Trophoblast cell (in vitro differentiated cells and primary cell): Measurements from ENCODE around the gene EIF4E3.

ENCODE experiments used
- DNase-seq, 2 donors: peaks; one replicate each; pipeline ENCODE4 v3.0.0-alpha.2; 2016
- H2AFZ ChIP-seq: 2 replicates; pipeline ENCODE4 v1.6.1; 2013; ENCODE audit warnings: low read length, moderate library complexity, mild to moderate bottlenecking; ENCODE audit not compliant: insufficient read depth, poor library complexity
- H2AK5ac ChIP-seq: 2 replicates; pipeline ENCODE4 v1.6.1; 2013; ENCODE audit warnings: mild to moderate bottlenecking, low read length
- H2BK120ac ChIP-seq: 2 replicates; pipeline ENCODE4 v1.6.1; 2013; ENCODE audit warnings: low read length, mild to moderate bottlenecking, moderate library complexity; ENCODE audit not compliant: insufficient read depth, poor library complexity
- H2BK12ac ChIP-seq: 2 replicates; pipeline ENCODE4 v1.6.1; 2013; ENCODE audit warnings: mild to moderate bottlenecking, low read length, moderate library complexity
- H2BK5ac ChIP-seq: 2 replicates; pipeline ENCODE4 v1.6.1; 2013; ENCODE audit warnings: low read length, low read depth, moderate library complexity, mild to moderate bottlenecking; ENCODE audit not compliant: poor library complexity
- H3K14ac ChIP-seq: 2 replicates; pipeline ENCODE4 v1.6.1; 2013; ENCODE audit warnings: mild to moderate bottlenecking, low read length
- H3K18ac ChIP-seq: 2 replicates; pipeline ENCODE4 v1.6.1; 2013; ENCODE audit warnings: mild to moderate bottlenecking, low read length
- H3K23ac ChIP-seq: 2 replicates; pipeline ENCODE4 v1.6.1; 2013; ENCODE audit warnings: low read length
- H3K27ac ChIP-seq: 2 replicates; pipeline ENCODE4 v1.5.1; 2013; ENCODE audit warnings: low read depth, mild to moderate bottlenecking, inconsistent platforms, low read length, moderate library complexity
- H3K27me3 ChIP-seq: 2 replicates; pipeline ENCODE4 v1.6.1; 2013; ENCODE audit warnings: inconsistent platforms, mild to moderate bottlenecking, low read length, moderate library complexity; ENCODE audit not compliant: insufficient read depth
- H3K36me3 ChIP-seq, 2 experiments: 1 replicate in 1 of 2; 2 replicates in 1 of 2; pipeline ENCODE4 v1.6.1; 2013; ENCODE audit warnings: low read length in 2 of 2, mild to moderate bottlenecking in 2 of 2, moderate library complexity in 1 of 2; ENCODE audit not compliant: insufficient read depth in 2 of 2, control insufficient read depth in 1 of 2
- H3K4ac ChIP-seq: 2 replicates; pipeline ENCODE4 v1.6.1; 2013; ENCODE audit warnings: low read depth, mild to moderate bottlenecking, low read length, moderate library complexity
- H3K4me1 ChIP-seq, 2 experiments: 1 replicate in 1 of 2; 2 replicates in 1 of 2; pipeline ENCODE4 v1.6.1; 2013; ENCODE audit warnings: low read length in 2 of 2, mild to moderate bottlenecking in 2 of 2, moderate library complexity in 1 of 2; ENCODE audit not compliant: insufficient read depth in 2 of 2, control insufficient read depth in 1 of 2
- H3K4me2 ChIP-seq: 2 replicates; pipeline ENCODE4 v1.6.1; 2013; ENCODE audit warnings: inconsistent platforms, mild to moderate bottlenecking, low read length, moderate library complexity
- H3K4me3 ChIP-seq: 2 replicates; pipeline ENCODE4 v1.5.1; 2013; ENCODE audit warnings: mild to moderate bottlenecking, low read depth, low read length, inconsistent platforms
- H3K79me1 ChIP-seq: one replicate; pipeline ENCODE4 v1.6.1; 2013; ENCODE audit warnings: low read length
- H3K79me2 ChIP-seq: 2 replicates; pipeline ENCODE4 v1.6.1; 2013; ENCODE audit warnings: low read length, mild to moderate bottlenecking; ENCODE audit not compliant: control insufficient read depth, insufficient read depth, poor library complexity
- H3K9ac ChIP-seq: 2 replicates; pipeline ENCODE4 v1.6.1; 2013; ENCODE audit warnings: mild to moderate bottlenecking, low read length
- H3K9me3 ChIP-seq: 2 replicates; pipeline ENCODE4 v1.6.1; 2013; ENCODE audit warnings: low read depth, mild to moderate bottlenecking, control low read depth, inconsistent platforms, low read length; ENCODE audit not compliant: insufficient read depth
- H4K12ac ChIP-seq: 2 replicates; pipeline ENCODE4 v1.6.1; 2013; ENCODE audit warnings: low read depth, mild to moderate bottlenecking, low read length, moderate library complexity
- H4K8ac ChIP-seq: 2 replicates; pipeline ENCODE4 v1.6.1; 2013; ENCODE audit warnings: low read depth, mild to moderate bottlenecking, low read length, moderate library complexity
- H4K91ac ChIP-seq: one replicate; pipeline ENCODE4 v1.6.1; 2013; ENCODE audit warnings: low read depth, mild to moderate bottlenecking, low read length, moderate library complexity
- WGBS: extraction: QIAGEN DNeasy Blood & Tissue Kit; methylation state at CpG from one replicate; pipeline ENCODE4 v1.1.7; 2013; ENCODE audit warnings: missing lambda C conversion rate; ENCODE audit not compliant: insufficient read length, insufficient coverage; ENCODE audit errors: extremely low coverage; 5-methylcytosine and 5-hydroxymethylcytosine counted together

Gene EIF4E3

DNA sequence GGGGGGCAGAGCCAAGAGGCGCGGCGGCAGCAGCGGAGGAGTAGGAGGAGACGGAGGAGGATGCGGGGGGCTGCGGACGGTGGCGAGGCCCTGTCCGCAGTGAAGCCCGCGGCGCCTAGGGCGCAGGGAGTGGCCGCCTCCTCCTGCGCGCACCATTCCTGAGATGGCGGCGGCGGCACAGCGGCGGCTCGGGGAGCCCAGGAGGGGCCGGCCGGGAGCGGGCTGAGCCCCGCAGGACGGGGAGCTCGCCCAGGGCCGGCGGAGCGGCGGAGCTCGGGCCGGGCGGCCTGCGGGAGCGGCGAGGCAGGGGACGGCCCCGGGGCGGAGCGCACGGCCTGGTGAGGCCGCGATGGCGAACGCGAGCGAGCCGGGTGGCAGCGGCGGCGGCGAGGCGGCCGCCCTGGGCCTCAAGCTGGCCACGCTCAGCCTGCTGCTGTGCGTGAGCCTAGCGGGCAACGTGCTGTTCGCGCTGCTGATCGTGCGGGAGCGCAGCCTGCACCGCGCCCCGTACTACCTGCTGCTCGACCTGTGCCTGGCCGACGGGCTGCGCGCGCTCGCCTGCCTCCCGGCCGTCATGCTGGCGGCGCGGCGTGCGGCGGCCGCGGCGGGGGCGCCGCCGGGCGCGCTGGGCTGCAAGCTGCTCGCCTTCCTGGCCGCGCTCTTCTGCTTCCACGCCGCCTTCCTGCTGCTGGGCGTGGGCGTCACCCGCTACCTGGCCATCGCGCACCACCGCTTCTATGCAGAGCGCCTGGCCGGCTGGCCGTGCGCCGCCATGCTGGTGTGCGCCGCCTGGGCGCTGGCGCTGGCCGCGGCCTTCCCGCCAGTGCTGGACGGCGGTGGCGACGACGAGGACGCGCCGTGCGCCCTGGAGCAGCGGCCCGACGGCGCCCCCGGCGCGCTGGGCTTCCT is 28.8 kb upstream of the EIF4E3 start, which contains the start of gene GPR27:
Gene GPR27, plus strand, starts transcription at position 155 of the 909 bp plus-strand sequence. Its CDS starts 195 bp downstream, at position 350.
- Histone ChIP-seq H4K8ac (no peak within 1 kb of the TSS), H3K4ac (no peak within 1 kb of the TSS), H3K27me3 (peaks cover 40% of the 10 kb centered on the region), H2AK5ac (no peak within 1 kb of the TSS), H3K36me3 (no peaks in the 10 kb centered on the region), H2BK12ac (no peak within 1 kb of the TSS), H3K79me1 (no peaks in the 10 kb centered on the region), H4K12ac (no peak within 1 kb of the TSS), H3K14ac (no peak within 1 kb of the TSS), H3K18ac (no peak within 1 kb of the TSS), H3K79me2 (no peaks in the 10 kb centered on the region), H3K9me3 (peaks cover 6% of the 10 kb centered on the region), H2BK120ac (no peak within 1 kb of the TSS), H3K4me3 (peak within 1 kb of the TSS; percentile 80), H3K4me1 (peaks cover 0 to 7% of the 10 kb centered on the region in 2 experiments), H3K4me2 (peak within 1 kb of the TSS; percentile 98), H2BK5ac (no peak within 1 kb of the TSS), H3K23ac (no peak within 1 kb of the TSS), H4K91ac (no peak within 1 kb of the TSS), H3K9ac (no peak within 1 kb of the TSS), H3K27ac (no peak within 1 kb of the TSS), H2AFZ (peak within 1 kb of the TSS; percentile 55)
- no CpG with 5 or more reads among the region's 131 CpGs for WGBS
- DNase-seq: peak; percentile 1 to 49

DNA sequence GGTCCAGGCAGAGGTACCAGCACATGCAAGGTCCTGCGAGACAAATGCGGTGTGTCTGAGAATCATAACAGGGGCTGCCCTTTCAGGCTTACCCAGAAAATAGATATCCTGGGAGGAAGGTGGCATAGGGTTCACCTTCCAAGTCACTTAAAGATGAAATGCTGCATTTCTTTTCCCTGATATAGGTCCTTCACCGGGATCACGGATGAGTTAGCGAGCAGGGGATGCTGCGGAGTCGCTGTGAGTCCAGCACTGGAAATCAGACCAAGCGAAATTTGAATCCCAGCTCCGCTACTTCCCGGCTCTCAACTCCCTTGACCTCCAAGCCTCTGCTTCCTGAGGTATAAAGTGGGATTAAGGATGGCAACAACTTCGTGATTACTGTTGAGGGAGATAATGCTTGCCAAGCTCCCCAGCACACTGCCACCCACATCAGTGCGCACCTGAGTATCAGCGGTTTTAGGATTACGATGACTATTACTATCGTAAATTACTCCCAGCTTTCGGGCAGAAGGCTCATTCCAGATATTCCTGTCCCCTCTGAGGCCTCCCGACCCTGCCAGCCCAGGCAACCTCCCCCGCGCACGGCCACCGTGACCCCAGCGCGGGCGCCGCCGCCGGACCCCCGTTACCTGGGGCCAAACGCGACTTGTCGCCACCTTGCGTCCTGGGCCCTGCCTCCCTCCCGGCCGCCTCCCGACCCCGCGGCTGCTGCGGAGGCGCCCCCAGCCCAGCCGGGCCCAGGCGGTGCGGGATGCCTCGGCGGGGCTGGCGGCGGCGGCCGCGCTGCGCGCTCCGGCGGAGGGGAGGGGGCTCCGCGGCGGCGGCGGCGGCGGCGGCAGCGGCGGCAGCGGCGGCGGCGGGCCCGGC is 27.9 kb upstream of the EIF4E3 start:
- Histone ChIP-seq H3K23ac (no peak overlapping the region), H3K18ac (no peak overlapping the region), H4K91ac (no peak overlapping the region), H3K4ac (no peak overlapping the region), H2AFZ (peak overlapping the region; percentile 39), H2AK5ac (no peak overlapping the region), H4K8ac (no peak overlapping the region), H3K9ac (no peak overlapping the region), H2BK12ac (no peak overlapping the region), H3K9me3 (peaks cover 6% of the 10 kb centered on the region), H2BK120ac (no peak overlapping the region), H3K4me2 (peak overlapping the region; percentile 98), H3K14ac (no peak overlapping the region), H3K27ac (no peak overlapping the region), H2BK5ac (no peak overlapping the region), H3K4me3 (peak overlapping the region; percentile 80), H3K79me1 (no peaks in the 10 kb centered on the region), H3K79me2 (no peaks in the 10 kb centered on the region), H3K36me3 (no peaks in the 10 kb centered on the region), H4K12ac (no peak overlapping the region), H3K27me3 (peaks cover 40% of the 10 kb centered on the region), H3K4me1 (peaks cover 0 to 7% of the 10 kb centered on the region in 2 experiments)
- no CpG with 5 or more reads among the region's 68 CpGs for WGBS
- DNase-seq: no peak

DNA sequence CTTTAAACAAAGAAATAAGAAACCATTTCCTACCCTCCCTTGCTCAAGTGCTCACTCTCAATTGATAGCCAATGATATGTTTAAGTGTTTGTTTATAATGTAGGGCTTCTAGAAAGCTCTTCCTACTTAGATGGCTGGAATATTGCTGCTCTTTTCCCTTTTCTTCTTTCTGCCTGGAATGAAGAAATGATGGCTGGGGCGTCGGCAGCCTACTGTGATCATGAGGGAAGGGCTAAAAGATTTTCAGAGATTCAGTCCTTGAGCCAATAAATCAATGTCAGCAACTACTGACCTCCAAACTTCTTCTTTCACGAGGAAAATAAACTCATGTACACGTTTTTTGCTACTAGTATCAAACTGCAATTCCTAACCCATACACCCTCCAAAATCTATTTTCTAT is 26.4 kb upstream of the EIF4E3 start:
- Histone ChIP-seq H4K12ac (no peak overlapping the region), H3K4me1 (peaks cover 0 to 7% of the 10 kb centered on the region in 2 experiments), H3K36me3 (no peaks in the 10 kb centered on the region), H3K27ac (no peak overlapping the region), H3K14ac (no peak overlapping the region), H3K9me3 (peaks cover 6% of the 10 kb centered on the region), H3K4me2 (no peak overlapping the region), H3K4ac (no peak overlapping the region), H2AFZ (no peak overlapping the region), H4K91ac (no peak overlapping the region), H3K18ac (no peak overlapping the region), H3K27me3 (peaks cover 37% of the 10 kb centered on the region), H4K8ac (no peak overlapping the region), H2AK5ac (no peak overlapping the region), H2BK12ac (no peak overlapping the region), H2BK120ac (no peak overlapping the region), H3K23ac (no peak overlapping the region), H3K79me1 (no peaks in the 10 kb centered on the region), H3K4me3 (no peak overlapping the region), H2BK5ac (no peak overlapping the region), H3K9ac (no peak overlapping the region), H3K79me2 (no peaks in the 10 kb centered on the region)
- DNase-seq: no peak
- 100% methylated on average over 1 of the region's 4 CpGs for WGBS

DNA sequence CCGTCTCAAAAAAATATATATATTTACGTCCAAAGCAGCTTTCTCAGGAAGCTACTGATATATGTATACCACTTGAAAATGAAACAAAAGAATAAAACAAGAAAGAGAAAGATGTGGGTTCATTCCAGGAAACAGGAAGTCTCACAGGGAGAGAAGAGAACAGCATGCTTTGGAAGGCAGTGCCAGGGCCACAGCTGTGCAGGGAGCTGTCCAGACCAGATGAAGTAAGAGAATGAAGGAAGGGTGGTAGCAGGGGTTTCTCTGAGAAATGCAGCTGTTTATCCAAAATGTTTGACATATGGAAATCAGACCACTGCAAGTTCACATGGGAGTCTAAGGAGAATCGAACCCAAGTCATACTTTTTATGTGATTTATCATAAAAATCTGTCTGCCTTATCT is 19.5 kb upstream of the EIF4E3 start:
- no peak overlapping the region for H2BK5ac ChIP-seq
- no peak for DNase-seq
- no peak overlapping the region for H2AK5ac ChIP-seq
- no peaks in the 10 kb centered on the region for H3K4me1 ChIP-seq
- WGBS: no CpG with 5 or more reads among the region's 3 CpGs
- no peaks in the 10 kb centered on the region for H3K79me1 ChIP-seq
- H4K8ac ChIP-seq: no peak overlapping the region
- no peak overlapping the region for H4K91ac ChIP-seq
- H2BK12ac ChIP-seq: no peak overlapping the region
- no peak overlapping the region for H3K9ac ChIP-seq
- H3K4me3 ChIP-seq: no peak overlapping the region
- H4K12ac ChIP-seq: no peak overlapping the region
- no peak overlapping the region for H3K27ac ChIP-seq
- no peaks in the 10 kb centered on the region for H3K27me3 ChIP-seq
- H3K9me3 ChIP-seq: no peaks in the 10 kb centered on the region
- no peak overlapping the region for H3K4ac ChIP-seq
- H3K14ac ChIP-seq: no peak overlapping the region
- H3K36me3 ChIP-seq: no peaks in the 10 kb centered on the region
- no peak overlapping the region for H2BK120ac ChIP-seq
- no peak overlapping the region for H3K18ac ChIP-seq
- H3K23ac ChIP-seq: no peak overlapping the region
- no peak overlapping the region for H3K4me2 ChIP-seq
- H2AFZ ChIP-seq: no peak overlapping the region
- no peaks in the 10 kb centered on the region for H3K79me2 ChIP-seq
